Measurements from ENCODE around the gene COP1. TPM values are rescaled to one million over a fixed set of nuclear protein-coding genes. Genes with fewer than 3 reads are reported as not detected.

COP1 gene
- total RNA-seq, 2 donors from 2014 or later: 52.2 to 70.7 TPM

DNA sequence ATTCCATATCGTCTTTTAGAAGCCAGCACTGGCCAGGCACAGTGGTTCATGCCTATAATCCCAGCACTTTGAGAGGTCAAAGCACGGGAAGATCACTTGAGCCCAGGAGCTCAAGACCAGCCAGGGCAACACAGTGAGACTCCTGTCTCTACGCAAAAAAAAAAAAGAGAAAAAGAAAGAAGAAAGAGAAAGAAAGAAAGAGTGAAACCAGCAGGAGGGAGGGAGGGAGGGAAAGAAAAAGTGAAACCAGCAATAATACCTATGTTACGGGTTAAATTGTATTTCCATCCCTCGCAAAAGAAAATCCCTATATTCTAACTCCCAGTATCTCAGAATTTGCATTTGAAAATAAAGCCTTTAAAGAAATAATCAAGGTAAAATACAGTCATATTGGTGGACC is 10.4 kb downstream of the COP1 start:
- H3K27ac ChIP-seq: no peak overlapping the region
- H3K36me3 ChIP-seq: no peaks in the 10 kb centered on the region
- no peak overlapping the region for H3K4me3 ChIP-seq
- no peaks in the 10 kb centered on the region for H3K4me1 ChIP-seq
- no peaks in the 10 kb centered on the region for H3K9me3 ChIP-seq
- TF ChIP-seq, protein P1, sequence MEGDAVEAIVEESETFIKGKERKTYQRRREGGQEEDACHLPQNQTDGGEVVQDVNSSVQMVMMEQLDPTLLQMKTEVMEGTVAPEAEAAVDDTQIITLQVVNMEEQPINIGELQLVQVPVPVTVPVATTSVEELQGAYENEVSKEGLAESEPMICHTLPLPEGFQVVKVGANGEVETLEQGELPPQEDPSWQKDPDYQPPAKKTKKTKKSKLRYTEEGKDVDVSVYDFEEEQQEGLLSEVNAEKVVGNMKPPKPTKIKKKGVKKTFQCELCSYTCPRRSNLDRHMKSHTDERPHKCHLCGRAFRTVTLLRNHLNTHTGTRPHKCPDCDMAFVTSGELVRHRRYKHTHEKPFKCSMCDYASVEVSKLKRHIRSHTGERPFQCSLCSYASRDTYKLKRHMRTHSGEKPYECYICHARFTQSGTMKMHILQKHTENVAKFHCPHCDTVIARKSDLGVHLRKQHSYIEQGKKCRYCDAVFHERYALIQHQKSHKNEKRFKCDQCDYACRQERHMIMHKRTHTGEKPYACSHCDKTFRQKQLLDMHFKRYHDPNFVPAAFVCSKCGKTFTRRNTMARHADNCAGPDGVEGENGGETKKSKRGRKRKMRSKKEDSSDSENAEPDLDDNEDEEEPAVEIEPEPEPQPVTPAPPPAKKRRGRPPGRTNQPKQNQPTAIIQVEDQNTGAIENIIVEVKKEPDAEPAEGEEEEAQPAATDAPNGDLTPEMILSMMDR (IDR thresholded peaks at IDR 0.05): no peak
- H3K27me3 ChIP-seq: no peaks in the 10 kb centered on the region
- H3K9ac ChIP-seq (ENCODE audit: low read depth in 2 of 2, low read length in 2 of 2): no peak overlapping the region
- intact Hi-C loops (cut with DNase I): no loop called here
- no peak for DNase-seq

DNA sequence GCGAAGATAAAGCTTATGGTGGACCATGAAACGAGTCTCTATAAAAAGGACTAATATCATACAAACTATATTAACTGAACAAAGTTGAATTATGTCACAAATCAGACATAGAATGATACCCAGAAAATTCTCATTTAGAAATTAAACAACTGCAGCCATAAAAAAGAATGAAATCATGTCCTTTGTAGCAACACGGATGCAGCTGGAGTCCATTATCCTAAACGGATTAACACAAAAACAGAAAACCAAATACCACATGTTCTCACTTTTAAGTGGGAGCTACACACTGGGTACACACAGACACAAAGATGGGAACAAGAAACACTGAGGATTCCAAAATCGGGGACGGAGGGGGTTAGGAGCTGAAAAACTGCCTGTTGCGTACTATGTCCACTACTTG is 11.5 kb downstream of the COP1 start:
- intact Hi-C loops (cut with DNase I): no loop called here
- no peak overlapping the region for H3K27ac ChIP-seq

DNA sequence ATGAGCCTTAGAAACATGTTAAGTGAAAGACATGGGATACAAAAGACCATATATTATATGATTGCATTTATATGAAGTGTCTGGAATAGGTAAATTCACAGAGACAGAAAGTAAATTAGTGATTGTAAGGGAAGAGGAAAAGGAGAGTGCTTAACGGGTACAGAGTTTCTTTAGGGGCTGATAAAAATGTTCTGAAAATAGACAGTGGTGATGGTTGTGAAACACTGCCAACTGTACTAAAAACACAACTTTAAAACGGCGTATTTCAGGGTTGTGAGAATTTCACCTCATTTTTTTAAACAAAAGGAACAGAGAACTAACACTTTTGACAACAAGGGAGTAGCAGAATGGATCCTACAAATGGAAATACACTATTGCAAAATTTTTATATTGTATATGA is 13.4 kb downstream of the COP1 start:
- Histone ChIP-seq H3K27me3 (no peaks in the 10 kb centered on the region), H3K27ac (no peak overlapping the region), H3K9ac (ENCODE audit: low read depth in 2 of 2, low read length in 2 of 2) (no peak overlapping the region), H3K36me3 (no peaks in the 10 kb centered on the region), H3K9me3 (no peaks in the 10 kb centered on the region), H3K4me3 (no peak overlapping the region), H3K4me1 (no peaks in the 10 kb centered on the region)
- no peak for DNase-seq
- intact Hi-C loops (cut with DNase I): no loop called here
- TF ChIP-seq, protein P1 (IDR thresholded peaks at IDR 0.05): no peak

More for the DNA sequence above, 11.5 kb downstream of the COP1 start:
- Histone ChIP-seq H3K4me3 (no peak overlapping the region), H3K4me1 (no peaks in the 10 kb centered on the region), H3K9me3 (no peaks in the 10 kb centered on the region), H3K36me3 (no peaks in the 10 kb centered on the region), H3K9ac (ENCODE audit: low read depth in 2 of 2, low read length in 2 of 2) (no peak overlapping the region), H3K27me3 (no peaks in the 10 kb centered on the region)
- no peak for DNase-seq
- TF ChIP-seq, protein P1 (IDR thresholded peaks at IDR 0.05): no peak

DNA sequence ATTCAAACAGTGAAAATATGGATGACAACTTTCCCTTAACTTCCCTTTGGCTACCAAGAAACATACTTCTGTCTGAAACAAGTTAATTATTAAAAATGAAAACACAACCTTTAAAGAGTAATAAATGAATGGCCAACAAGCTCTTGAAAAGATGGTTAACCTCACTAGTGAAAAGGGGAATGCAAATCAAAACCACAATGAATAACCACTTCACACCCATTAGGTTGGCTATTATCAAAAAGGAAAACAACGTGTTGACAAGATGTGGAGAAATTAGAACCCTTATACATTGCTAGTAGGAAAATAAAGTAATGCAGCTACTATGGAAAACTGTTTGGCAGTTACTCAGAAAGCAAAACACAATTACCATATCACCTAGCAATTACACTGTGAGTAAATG is 14.1 kb downstream of the COP1 start:
- H3K4me3 ChIP-seq: no peak overlapping the region
- H3K27ac ChIP-seq: no peak overlapping the region
- H3K27me3 ChIP-seq: no peaks in the 10 kb centered on the region
- DNase-seq: no peak
- H3K9me3 ChIP-seq: no peaks in the 10 kb centered on the region
- TF ChIP-seq, protein P1 (IDR thresholded peaks at IDR 0.05): no peak
- H3K9ac ChIP-seq (ENCODE audit: low read depth in 2 of 2, low read length in 2 of 2): no peak overlapping the region
- intact Hi-C loops (cut with DNase I): no loop called here
- no peaks in the 10 kb centered on the region for H3K4me1 ChIP-seq
- no peaks in the 10 kb centered on the region for H3K36me3 ChIP-seq

DNA sequence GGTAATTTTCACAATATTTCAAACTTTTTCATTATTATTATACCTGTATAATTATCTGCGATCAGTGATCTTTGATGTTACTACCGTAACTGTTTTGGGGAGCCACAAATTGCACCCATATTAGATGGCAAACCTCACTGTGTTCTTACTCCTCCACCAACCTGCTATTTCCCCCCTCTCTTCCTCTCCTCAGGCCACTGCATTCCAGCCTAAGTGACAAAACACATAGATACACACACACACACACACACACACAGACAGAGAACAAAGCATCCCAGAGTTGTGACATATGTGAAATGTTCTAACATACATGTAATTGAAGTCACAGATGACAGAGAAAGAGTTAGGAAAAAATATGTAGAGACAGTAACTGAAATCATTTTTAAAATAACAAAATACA is 18.5 kb downstream of the COP1 start:
- Histone ChIP-seq H3K9ac (ENCODE audit: low read depth in 2 of 2, low read length in 2 of 2) (no peak overlapping the region), H3K4me1 (no peaks in the 10 kb centered on the region), H3K4me3 (no peak overlapping the region), H3K36me3 (no peaks in the 10 kb centered on the region), H3K27me3 (no peaks in the 10 kb centered on the region), H3K9me3 (no peaks in the 10 kb centered on the region), H3K27ac (no peak overlapping the region)
- TF ChIP-seq, protein P1 (IDR thresholded peaks at IDR 0.05): no peak
- intact Hi-C loops (cut with DNase I): no loop called here
- DNase-seq: no peak

DNA sequence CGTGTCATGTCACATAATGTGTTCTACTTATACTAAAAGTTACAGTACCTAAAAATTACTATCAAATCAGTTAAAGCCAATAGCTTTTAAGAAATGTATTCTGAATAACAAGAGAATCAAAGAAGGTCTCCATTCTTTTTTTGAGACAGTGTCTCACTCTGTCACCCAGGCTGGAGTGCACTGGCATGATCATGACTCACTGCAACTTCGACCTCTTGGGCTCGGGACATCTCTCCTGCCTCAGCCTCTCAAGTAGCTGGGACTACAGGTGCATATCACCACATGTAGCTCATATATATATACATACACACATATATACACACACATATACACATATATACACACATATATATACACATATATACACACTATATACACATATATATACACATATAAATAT is 20.1 kb downstream of the COP1 start:
- intact Hi-C loops (cut with DNase I): no loop called here
- H3K9me3 ChIP-seq: no peaks in the 10 kb centered on the region
- no peak for DNase-seq
- no peak overlapping the region for H3K4me3 ChIP-seq
- H3K9ac ChIP-seq (ENCODE audit: low read depth in 2 of 2, low read length in 2 of 2): no peak overlapping the region
- H3K4me1 ChIP-seq: no peaks in the 10 kb centered on the region
- H3K27ac ChIP-seq: no peak overlapping the region
- H3K36me3 ChIP-seq: no peaks in the 10 kb centered on the region
- TF ChIP-seq, protein P1 (IDR thresholded peaks at IDR 0.05): no peak
- H3K27me3 ChIP-seq: no peaks in the 10 kb centered on the region

Measured in colonic mucosa (tissue), 4 donors.